Measurements from ENCODE around the gene DNAJC5G.
"Not testable (repeated sequence)": the region's sequence is repeated elsewhere in the genome, so short reads cannot be mapped to it uniquely, and the experiment has no call there.

DNAJC5G gene

DNA sequence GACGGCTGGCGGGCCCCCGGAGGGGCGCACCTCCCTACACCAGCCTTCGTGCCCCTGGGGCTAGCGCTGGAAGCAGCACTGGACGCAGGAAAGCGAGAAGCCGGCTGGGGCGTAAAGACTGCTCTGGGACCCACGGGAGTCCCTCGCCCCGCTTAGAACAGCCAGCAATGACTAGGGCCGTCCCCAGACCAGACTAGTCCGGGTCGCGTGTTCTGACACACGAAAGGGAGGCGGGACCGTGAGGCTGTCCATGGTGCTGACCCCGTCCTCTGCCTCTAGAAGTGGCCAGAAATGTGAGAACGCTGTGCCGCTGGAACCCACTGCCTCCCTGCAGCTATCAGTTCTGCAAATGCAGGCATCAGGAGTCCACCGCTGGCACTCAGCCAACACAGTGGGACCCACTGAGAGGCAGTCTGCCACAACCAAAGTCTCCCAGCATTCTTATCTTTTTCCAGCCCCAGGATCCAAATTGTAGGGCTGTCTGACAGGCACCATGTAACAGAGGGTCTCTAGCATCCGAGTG, 33.2 kb downstream of the DNAJC5G start, which contains the start of gene UCN:
Gene UCN (minus strand): TSS at position 87 of the 523 bp plus-strand sequence. CDS start 550 bp downstream, outside the sequence.
- DNase-seq (ENCODE audit: low spot score), result no peak

GRCh38 chr2:27309651-27310050, 34.4 kb downstream of the DNAJC5G start:
- DNase-seq (ENCODE audit: low spot score), result no peak

GRCh38 chr2:27312152-27312551, 36.9 kb downstream of the DNAJC5G start:
- no peak for DNase-seq (ENCODE audit: low spot score)

GRCh38 chr2:27313882-27314645, 38.8 kb downstream of the DNAJC5G start:
- no peak for DNase-seq (ENCODE audit: low spot score)

DNA sequence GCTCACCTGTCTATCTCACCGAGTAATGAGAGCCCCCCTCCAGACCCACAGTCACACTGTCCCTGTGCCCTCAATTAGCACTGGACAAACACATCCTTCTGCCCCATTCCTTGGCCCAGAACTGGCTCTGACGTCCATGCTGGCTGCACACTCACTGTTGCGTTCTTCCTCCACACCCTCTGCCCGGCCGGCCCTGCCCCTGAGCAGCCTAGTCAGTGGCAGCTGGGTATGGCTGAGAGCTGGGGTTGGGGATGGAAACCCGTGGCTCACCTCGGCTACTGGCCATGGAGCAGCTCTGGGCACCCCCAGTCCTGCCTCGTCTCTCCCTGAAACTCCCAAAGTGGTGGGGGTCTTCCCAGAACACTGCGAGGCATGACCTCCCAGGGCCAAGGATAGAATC, 39.5 kb downstream of the DNAJC5G start:
- no peak for DNase-seq (ENCODE audit: low spot score)

DNA sequence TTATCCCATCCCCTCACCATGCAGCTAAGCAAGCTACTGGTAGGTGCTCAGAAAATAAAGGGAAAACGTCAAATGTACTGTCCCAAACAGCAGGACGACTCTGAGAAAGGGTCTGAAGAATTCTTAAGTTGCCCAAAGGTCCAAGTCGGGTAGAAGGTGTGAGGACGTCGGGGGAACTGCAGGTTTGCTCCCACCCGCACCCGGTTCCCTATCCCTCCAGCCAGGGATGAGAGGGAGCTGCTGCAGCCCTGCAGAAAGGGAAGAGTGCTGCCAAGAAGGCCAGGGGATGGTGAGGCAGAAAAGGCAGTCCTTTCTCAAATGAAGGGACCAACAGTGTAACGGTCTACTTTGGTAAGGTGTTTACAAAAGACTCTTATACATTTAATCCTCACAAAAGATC, 39.9 kb downstream of the DNAJC5G start:
- no peak for DNase-seq (ENCODE audit: low spot score)

DNA sequence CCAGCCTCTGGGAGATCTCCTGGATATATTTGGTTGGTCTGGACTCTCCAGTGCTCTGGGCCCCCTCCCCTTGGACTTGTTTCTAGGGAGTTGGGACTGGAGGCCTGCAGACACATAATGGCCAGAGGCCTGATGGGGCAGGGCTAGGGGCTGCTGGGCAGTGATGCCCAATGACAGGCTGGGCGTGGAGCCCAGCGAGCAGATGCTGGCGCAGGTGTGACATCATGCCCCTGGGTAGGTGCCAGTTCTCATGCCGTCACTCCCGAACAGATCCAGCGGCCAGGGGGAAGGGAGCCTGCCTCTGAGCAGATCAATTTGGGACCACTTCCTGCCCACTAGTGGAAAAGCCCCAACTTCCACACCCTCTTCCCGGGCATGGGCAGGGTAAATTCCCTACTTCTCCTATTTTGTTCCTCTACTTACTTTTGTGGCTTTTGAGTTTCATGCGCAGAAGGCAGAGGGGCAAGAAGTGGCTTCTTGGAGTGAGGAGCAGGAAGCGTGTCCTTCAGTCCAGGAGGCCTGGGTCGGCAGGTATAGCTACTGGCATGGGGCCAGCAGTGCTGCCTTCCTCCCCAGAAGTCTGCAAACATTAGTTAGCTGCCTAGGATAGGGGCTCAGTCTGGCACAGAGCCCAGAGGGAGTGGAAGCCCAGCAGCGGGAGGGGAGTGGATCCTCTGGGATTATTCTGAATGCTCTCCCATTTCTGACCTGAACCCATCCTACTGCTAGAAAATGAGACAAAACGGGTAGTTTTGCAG, 41.6 kb downstream of the DNAJC5G start:
- no peak for DNase-seq (ENCODE audit: low spot score)

GRCh38 chr2:27319839-27320238, 44.6 kb downstream of the DNAJC5G start:
- DNase-seq (ENCODE audit: low spot score), result not testable (repeated sequence)

- no peak for DNase-seq (ENCODE audit: low spot score)
Observed at GRCh38 chr2:27320958-27321543, 45.8 kb downstream of the DNAJC5G start.

DNA sequence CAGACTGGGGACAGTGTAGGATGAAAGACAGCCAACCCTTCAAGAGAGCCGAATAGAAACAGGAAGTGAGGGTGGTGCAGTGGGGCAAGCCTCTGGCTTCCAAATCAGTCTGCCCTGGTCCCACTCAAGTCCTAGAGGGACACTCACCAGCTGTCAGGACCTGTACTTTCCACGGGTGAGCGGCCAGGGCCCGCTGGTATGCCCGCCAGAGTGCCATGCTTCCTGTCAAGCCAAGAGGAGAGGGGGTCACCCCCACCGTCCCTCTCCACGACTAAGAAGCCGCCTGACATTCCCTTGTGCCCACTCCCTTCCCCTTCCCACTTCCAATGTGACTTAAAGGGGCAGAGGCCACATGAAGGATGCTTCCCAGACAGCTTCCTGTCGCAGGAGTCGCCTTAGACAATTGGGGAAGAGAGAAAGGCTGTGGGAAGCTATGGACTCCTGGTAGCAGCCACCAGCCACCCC, 47.1 kb downstream of the DNAJC5G start:
- no peak for DNase-seq (ENCODE audit: low spot score)

DNA sequence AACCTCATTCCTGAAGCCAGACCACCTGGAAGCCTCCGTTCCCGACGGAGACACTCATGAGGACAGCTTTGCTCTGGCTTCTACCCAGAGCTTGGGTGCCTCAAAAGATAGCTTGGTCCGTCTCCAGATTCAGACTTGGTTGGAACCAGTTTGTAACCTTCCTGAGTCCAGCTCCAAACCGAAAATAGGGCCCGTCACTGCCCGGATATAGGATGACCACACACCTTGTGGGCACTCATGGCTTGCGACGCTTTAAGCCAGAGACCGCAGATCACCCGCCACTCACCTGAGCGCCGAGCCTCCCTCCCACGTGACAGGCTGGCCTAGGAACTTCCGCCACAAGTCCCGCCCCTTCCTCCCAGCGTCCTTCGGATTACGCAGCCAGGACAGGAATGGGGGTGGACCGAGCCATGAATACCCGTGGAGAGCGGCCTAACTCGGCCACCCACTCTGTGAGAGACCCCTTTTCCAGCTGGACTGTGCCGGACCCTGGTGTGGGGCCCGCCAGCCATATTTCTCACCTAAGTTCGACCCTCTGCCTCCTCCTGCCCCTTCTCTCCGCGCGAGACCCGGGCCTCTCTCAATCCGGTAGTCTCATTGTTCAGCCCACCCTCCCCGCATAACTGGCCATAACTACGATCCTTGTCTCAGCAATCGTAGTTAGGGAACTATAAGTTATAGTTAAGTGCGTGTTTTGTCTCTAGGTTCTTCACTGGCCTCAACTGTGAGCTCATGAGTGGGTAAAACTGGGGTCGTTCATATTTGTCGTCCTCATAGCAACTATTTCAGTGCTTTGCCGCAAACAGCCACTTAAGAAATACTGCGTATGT, 47.7 kb downstream of the DNAJC5G start, which contains the start of gene MPV17:
Gene MPV17 (minus strand): TSS at position 332 of the 830 bp plus-strand sequence. CDS start 580 bp downstream, outside the sequence.
- DNase-seq (ENCODE audit: low spot score), result peak; percentile 86

DNA sequence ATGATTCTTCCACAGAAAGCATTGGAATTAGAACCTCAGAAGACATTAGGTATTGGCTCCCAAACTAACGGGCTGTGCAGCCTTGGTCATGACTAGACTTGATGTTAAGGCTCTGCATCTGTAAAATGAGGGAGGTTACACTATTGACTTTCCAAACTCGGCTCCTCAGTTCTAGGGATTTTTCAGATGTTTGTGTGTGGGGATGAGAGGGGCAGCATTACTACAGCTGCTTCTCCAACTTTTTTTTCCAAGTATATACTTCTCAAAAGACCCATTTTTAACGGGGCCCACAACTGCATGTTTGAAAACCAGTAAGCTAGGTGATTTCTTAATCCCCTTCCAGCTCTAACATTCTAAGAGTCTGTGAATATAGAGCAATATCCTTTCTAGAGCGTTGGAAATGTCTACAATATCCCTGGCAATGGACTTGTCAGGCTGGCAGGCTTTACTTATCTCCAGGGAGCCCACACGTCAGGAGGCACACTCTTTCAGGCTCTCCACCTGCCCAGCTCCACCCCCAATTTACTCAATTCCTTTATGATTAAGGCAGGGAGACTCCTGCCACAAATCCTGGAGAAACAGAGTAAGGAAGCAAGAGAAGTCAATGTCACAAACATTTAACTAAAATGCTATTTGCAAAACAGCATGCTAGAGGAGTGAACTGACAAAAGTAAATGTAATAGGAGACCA, 48.5 kb downstream of the DNAJC5G start:
- no peak for DNase-seq (ENCODE audit: low spot score)

GRCh38 chr2:27324720-27325119, 49.5 kb downstream of the DNAJC5G start:
- no peak for DNase-seq (ENCODE audit: low spot score)

All from CD4-positive, alpha-beta T cell treated with Interleukin-2 at 100 ng/mL for 4 hours (primary cell).